Neural cell (in vitro differentiated cells): ENCODE results near the gene RNF103.

Experiments used
- CTCF ChIP-seq: fragments of 450-650 bp; IDR thresholded peaks from 2 replicates; pipeline ENCODE4 v1.5.1; 2014; ENCODE audit warnings: antibody characterized with exemption, mild to moderate bottlenecking, moderate library complexity; ENCODE audit not compliant: poor library complexity, severe bottlenecking
- EP300 ChIP-seq: fragments of 450-650 bp; conservative IDR thresholded peaks from 2 replicates; pipeline ENCODE4 v1.6.1; 2014; ENCODE audit warnings: antibody characterized with exemption, mild to moderate bottlenecking, moderate library complexity; ENCODE audit not compliant: poor library complexity, severe bottlenecking
- REST ChIP-seq: IDR thresholded peaks from 2 replicates; pipeline ENCODE4 v1.6.1; 2012; ENCODE audit warnings: borderline replicate concordance

- TF ChIP-seq CTCF (no peak), EP300 (no peak), REST (no peak)
These were observed 10.2 kb downstream of the RNF103 start for GRCh38 chr2:86613515-86613914.
